GM18520 (cell line): Measurements from ENCODE around the gene INSYN2B.

ENCODE experiments used
- ATAC-seq: cut with Tn5 transposase; IDR thresholded peaks from one replicate; pipeline ENCODE4 v1.9.1; 2021; ENCODE audit not compliant: unreplicated experiment

The INSYN2B gene

GRCh38 chr5:169895926-169896325 is 84.4 kb downstream of the INSYN2B start:
- ATAC-seq, result no peak

- no peak for ATAC-seq
Observed at GRCh38 chr5:169893571-169893970, 86.7 kb downstream of the INSYN2B start.

- ATAC-seq, result no peak
Observed at GRCh38 chr5:169893010-169893409, 87.3 kb downstream of the INSYN2B start.

GRCh38 chr5:169889572-169889971 is 90.7 kb downstream of the INSYN2B start:
- ATAC-seq, result no peak

GRCh38 chr5:169886677-169887076 is 93.6 kb downstream of the INSYN2B start:
- no peak for ATAC-seq

- ATAC-seq, result no peak
Observed at GRCh38 chr5:169886033-169886432, 94.3 kb downstream of the INSYN2B start.

GRCh38 chr5:169881702-169882303 is 98.5 kb downstream of the INSYN2B start:
- no peak for ATAC-seq

- ATAC-seq, result no peak
Observed at GRCh38 chr5:169880785-169881184, 99.5 kb downstream of the INSYN2B start.

- no peak for ATAC-seq
Observed at GRCh38 chr5:169880012-169880663, 100.2 kb downstream of the INSYN2B start.

GRCh38 chr5:169876386-169876785 is 103.9 kb downstream of the INSYN2B start:
- no peak for ATAC-seq

- ATAC-seq, result no peak
Observed at GRCh38 chr5:169875731-169876130, 104.6 kb downstream of the INSYN2B start.

GRCh38 chr5:169875091-169875728 is 105.1 kb downstream of the INSYN2B start:
- ATAC-seq, result no peak

- ATAC-seq, result no peak
Observed at GRCh38 chr5:169874621-169875020, 105.7 kb downstream of the INSYN2B start.

- ATAC-seq, result no peak
Observed at GRCh38 chr5:169873642-169874041, 106.7 kb downstream of the INSYN2B start.

- no peak for ATAC-seq
Observed at GRCh38 chr5:169871826-169872490, 108.3 kb downstream of the INSYN2B start.

GRCh38 chr5:169870211-169870610 is 110.1 kb downstream of the INSYN2B start:
- ATAC-seq, result no peak

- ATAC-seq, result no peak
Observed at GRCh38 chr5:169869066-169869465, 111.2 kb downstream of the INSYN2B start.

- ATAC-seq, result no peak
Observed at GRCh38 chr5:169867347-169867746, 112.9 kb downstream of the INSYN2B start.

- ATAC-seq, result no peak
Observed at GRCh38 chr5:169864483-169864882, 115.8 kb downstream of the INSYN2B start.

- ATAC-seq, result no peak
Observed at GRCh38 chr5:169862391-169862811, 117.9 kb downstream of the INSYN2B start.

GRCh38 chr5:169861934-169862333 is 118.4 kb downstream of the INSYN2B start:
- no peak for ATAC-seq

- no peak for ATAC-seq
Observed at GRCh38 chr5:169861433-169861832, 118.9 kb downstream of the INSYN2B start.
